GM19023 (cell line): ENCODE data around the gene CYP27A1.

Source experiments
- ATAC-seq: cut with Tn5 transposase; IDR thresholded peaks from one replicate; pipeline ENCODE4 v1.9.1; 2021; ENCODE audit warnings: mild to moderate bottlenecking, moderate library complexity; ENCODE audit not compliant: unreplicated experiment

CYP27A1 gene

DNA sequence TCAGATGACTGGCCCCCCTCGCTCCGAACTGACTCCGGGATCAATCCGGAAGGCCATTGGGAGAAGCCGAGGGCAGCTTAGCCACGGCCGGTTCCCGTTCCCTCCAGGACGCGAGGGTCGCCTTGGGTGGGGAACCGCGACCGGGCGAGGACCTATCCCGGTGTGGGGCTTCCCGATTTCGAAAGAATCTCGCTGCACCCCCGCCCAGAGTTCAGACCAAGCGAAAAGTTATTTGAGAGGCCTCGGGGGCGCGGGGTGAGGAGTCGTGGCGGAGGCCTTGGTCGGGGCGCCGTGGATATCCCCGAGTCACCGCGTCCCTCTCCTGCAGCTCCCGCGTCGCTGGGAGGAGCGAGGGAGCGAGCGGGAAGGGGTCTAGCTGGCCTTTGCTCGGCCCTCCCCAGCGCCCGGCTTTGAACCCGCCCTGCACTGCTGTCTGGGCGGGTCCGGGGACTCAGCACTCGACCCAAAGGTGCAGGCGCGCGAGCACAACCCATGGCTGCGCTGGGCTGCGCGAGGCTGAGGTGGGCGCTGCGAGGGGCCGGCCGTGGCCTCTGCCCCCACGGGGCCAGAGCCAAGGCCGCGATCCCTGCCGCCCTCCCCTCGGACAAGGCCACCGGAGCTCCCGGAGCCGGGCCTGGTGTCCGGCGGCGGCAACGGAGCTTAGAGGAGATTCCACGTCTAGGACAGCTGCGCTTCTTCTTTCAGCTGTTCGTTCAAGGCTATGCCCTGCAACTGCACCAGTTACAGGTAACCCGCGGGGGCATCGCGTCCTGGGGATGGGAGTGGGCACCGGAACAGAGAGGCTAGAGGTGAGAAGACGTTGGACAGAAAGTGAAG is at the start of gene CYP27A1:
CYP27A1 (plus strand) TSS at position 457 of the 837 bp plus-strand sequence; CDS start at position 493, 36 bp downstream.
- no peak for ATAC-seq

DNA sequence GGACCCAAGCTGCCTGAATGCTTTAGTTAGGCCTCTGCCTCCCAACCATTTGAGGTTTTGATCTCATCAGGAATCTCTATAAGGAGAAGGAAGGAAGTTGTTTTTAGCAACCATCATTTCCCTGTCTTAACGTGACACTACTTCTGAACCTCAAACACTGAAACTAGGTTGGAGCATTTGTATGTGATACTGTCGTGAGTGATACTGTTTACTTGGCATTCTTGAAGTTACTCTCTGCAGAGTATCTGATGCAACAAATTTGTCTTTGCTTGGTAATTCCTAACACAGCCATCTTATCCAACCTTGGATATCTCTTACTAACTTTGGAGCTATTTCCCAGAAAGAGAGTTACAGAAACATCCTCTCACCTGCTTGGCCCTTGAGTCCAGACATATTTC is 49.2 kb upstream of the CYP27A1 start:
- no peak for ATAC-seq

- peak; percentile 73 for ATAC-seq
Measured at GRCh38 chr2:218733171-218734021, 48.6 kb upstream of the CYP27A1 start.

DNA sequence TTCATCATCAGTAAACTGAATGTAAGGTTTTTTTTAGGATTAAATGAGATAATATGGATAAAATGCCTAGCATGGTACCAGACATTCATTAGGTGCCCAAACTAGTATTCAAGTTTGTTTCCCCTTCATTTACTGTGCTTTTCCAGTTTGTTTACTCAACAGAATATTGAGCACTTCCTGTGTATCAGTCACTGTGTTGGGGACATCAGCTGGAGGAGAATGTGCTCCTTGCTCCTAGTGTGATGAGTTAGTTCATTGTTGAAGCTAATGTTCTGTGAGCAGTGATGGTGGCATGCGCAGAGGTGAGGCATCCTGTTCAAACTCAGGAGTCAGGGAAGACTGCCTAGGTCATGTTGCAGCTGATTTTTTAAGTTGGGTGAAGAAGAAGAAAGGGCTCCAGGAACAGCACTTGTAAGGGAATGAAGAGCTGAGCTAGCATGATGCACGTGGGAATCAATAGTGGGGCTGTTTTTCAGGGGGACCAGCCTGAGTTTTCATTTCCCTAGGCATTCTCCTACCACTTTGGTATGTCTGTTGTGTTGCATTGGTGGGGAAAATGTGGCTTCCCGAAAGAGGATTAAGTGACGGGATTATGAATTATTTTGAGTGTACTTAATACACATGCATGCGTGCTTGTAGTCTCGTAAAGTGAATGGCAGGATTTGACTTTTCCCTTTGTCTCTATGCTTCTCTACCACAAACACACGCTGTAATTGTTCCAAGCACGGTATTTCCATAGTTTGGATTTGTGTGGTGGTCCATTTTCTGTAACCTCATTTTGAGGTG is 47.6 kb upstream of the CYP27A1 start:
- no peak for ATAC-seq

- no peak for ATAC-seq
Measured at GRCh38 chr2:218736531-218736930, 45.4 kb upstream of the CYP27A1 start.

- ATAC-seq = no peak
Measured at GRCh38 chr2:218743068-218743467, 38.9 kb upstream of the CYP27A1 start.

DNA sequence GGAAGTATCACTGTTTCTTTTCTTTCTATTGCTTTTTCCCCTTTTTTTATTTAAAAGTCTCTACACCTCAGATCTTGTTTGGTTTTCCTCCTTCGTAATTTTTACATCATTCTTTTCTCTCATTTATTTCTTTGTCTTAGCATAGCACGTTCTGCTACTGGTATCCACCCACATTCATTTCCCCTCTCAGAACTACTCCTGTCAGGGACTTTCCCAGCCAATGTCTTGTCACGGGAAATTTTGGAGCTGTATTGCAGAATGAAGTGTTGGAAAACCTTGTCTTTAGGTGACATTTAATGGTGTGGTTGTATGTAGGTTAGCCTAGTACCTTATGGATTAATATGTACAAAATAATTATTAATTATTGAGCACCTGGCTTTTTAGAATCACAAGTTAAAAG is 37.3 kb upstream of the CYP27A1 start:
- ATAC-seq = no peak

- ATAC-seq = no peak
Measured at GRCh38 chr2:218745160-218745558, 36.8 kb upstream of the CYP27A1 start.

DNA sequence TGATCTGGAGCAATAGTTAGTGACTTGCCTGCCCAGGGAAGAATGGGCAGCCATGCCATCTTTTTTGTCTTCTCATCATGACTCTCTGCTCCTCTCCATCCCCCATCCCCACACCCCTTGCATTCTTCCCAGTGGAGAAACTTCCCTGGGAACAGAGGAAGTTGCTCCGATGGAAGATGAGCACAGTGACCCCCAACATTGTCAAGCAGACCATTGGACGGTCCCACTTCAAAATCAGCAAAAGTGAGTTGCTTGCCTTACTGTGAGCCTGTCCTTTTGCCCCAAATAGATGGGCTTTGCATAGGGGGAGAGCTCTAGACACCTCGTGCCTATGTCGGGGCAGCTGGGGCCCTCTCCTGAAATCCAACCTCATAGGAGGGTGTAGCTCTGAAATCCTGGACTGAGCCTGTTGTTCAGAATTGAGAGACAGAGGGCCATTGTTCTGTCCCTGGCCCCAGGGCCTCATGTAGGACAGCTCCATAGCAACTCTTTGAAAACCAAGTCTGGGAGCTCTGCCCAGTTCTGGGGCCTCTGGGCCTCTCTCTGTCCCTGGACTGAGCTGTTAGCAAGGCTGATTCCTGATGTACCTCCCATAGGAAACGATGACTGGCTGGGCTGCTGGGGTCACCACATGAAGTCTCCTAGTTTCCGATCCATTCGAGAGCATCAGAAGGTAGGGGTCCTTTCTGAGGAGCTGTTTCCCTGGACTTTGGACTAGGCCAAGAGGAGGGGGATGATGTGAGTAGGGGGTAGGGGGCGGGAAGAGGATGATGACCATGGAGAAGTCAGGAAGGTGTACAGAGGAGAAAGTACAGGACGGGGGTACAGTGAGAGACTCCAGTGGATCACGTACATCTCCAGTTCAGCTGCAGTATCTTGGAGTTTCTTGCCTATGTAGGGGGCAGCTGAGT is 36.1 kb upstream of the CYP27A1 start:
- no peak for ATAC-seq

DNA sequence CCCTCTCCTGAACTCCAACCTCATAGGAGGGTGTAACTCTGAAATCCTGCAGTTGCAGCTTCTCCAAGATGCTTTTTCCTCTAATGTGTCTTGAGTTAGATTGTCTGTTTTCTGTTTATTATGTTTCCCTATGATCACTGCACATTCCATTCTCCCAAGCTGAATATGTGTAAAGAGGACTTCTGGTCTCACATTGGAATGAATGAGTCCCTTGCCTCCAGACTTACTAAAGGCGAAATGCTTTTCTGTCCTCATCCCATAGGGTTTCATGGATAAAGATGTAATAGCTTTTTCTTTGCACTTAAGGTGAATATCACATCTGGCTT is 35.5 kb upstream of the CYP27A1 start:
- ATAC-seq = no peak

DNA sequence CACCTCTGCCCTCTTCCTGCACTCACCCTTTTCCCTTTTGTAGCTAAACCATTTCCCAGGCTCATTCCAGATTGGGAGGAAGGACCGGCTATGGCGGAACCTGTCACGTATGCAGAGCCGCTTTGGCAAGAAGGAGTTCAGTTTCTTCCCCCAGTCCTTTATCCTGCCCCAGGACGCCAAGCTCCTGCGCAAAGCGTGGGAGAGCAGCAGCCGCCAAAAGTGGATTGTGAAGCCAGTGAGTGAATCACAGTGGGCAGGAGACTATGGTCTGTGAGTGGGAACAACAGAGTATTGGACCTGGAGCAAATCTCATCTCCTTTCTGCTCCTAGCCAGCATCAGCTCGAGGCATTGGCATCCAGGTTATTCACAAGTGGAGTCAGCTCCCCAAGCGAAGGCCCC is 35.0 kb upstream of the CYP27A1 start:
- no peak for ATAC-seq

- ATAC-seq = no peak
Measured at GRCh38 chr2:218748741-218749441, 33.1 kb upstream of the CYP27A1 start.

GRCh38 chr2:218754201-218754600 is 27.7 kb upstream of the CYP27A1 start:
- ATAC-seq = no peak

DNA sequence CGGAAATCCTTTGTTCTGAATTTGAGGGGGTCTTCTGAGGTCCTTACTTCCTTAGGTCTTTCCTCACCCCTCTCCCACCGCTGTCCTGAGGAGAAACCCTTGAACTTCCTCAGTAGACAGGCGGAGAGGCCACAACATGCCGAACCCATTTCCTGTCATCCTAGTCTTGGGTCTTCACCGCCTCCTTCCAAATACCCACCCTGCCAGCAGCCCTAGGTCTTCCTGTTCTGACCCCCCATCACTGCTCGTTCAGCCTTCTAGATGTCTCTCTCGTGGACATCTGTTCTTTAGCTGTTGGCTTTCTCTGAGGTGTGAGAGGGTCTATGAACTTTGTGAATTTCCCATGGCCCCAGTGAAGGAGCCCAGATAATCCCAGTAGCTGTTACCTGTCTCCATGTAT is 27.2 kb upstream of the CYP27A1 start:
- no peak for ATAC-seq

DNA sequence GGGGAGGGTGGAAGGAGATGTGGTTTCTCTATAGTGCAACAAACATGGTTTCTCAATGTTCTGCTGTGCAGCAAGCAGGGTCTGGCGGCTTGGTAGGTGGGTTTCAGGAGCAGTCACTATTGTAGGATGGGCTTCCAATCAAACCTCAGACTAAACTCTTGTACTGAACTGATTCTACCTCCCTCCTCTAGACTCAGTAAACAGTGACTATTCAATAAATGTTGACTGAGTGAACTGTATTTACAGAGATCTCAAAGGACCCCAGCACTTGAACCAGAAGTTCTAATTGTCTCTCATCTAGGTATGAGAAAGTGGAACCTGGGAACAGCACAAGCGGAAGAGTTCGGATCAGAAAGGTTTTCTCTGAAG is 26.8 kb upstream of the CYP27A1 start:
- no peak for ATAC-seq

- no peak for ATAC-seq
Measured at GRCh38 chr2:218755567-218756404, 26.2 kb upstream of the CYP27A1 start.

GRCh38 chr2:218756599-218757377 is 25.2 kb upstream of the CYP27A1 start:
- ATAC-seq = no peak

DNA sequence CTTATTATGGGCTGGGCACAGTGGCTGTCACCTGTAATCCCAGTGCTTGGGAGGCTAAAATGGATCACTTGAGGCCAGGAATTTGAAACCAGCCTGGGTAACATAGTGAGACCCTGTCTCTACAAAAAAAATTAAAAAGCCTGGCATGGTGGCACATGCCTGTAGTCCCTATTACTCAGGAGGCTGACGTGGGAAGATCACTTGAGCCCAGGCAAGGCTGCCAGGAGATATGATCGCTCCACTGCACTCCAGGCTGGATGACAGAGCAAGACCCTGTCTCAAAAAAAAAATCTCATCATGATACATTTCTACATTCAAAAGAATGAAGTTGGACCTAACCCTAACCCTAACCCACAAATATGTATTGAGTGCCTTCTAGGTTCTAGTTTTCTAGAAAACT is 20.2 kb upstream of the CYP27A1 start:
- no peak for ATAC-seq
